HT-29 (cell line): ENCODE measurements around the gene ZNF285. TPM values are rescaled to one million over a fixed set of nuclear protein-coding genes. Genes with fewer than 3 reads are reported as not detected.
A peak's percentile ranks its signal among the peaks of the same experiment; 100 is the strongest.
"Not testable (repeated sequence)": the region's sequence is repeated elsewhere in the genome, so short reads cannot be mapped to it uniquely, and the experiment has no call there.

ENCODE experiments used
- DNase-seq: peaks from one replicate; pipeline ENCODE4 v3.0.0-alpha.2; 2015; ENCODE audit warnings: low spot score
- total RNA-seq: library from RNA; depleted of rRNA; stranded (reverse); fragments of >200 nt; shearing (Covaris generic); gene quantifications from 2 replicates; pipeline ENCODE4 v1.2.3, GENCODE V29; 2014; rRNA removed

Gene ZNF285
- total RNA-seq, result not detected in 2 replicates

- no peak for DNase-seq
Measured at GRCh38 chr19:44401139-44402115, at the start of gene ZNF285. TSS of gene ZNF285 (minus strand) at chr19:44401608. CDS start at chr19:44397213, 4,395 bp downstream.

- no peak for DNase-seq
Measured at GRCh38 chr19:44447916-44448674, 46.7 kb upstream of the ZNF285 start, which contains the start of gene ZNF229. TSS of gene ZNF229 (minus strand) at chr19:44448472. CDS start at chr19:44442847, 5,625 bp downstream.

GRCh38 chr19:44438441-44438840 lies 37.0 kb upstream of the ZNF285 start:
- DNase-seq, result no peak

- DNase-seq, result no peak
Measured at GRCh38 chr19:44435441-44435840, 34.0 kb upstream of the ZNF285 start.

GRCh38 chr19:44430956-44431355 lies 29.5 kb upstream of the ZNF285 start:
- no peak for DNase-seq

GRCh38 chr19:44415553-44415952 lies 14.1 kb upstream of the ZNF285 start:
- not testable (repeated sequence) for DNase-seq

- DNase-seq, result not testable (repeated sequence)
Measured at GRCh38 chr19:44389268-44389667, 12.1 kb downstream of the ZNF285 start.

- no peak for DNase-seq
Measured at GRCh38 chr19:44374789-44375188, 26.6 kb downstream of the ZNF285 start.

GRCh38 chr19:44371815-44372480 lies 29.5 kb downstream of the ZNF285 start:
- DNase-seq, result no peak

- no peak for DNase-seq
Measured at GRCh38 chr19:44367024-44367423, 34.4 kb downstream of the ZNF285 start.

GRCh38 chr19:44356383-44357111 lies 44.9 kb downstream of the ZNF285 start, which contains the start of gene ZNF112:
TSS of gene ZNF112 (minus strand) at chr19:44356680. CDS start at chr19:44340539, 16,141 bp downstream.
- peak; percentile 98 for DNase-seq

- no peak for DNase-seq
Measured at GRCh38 chr19:44346556-44346955, 54.9 kb downstream of the ZNF285 start.

GRCh38 chr19:44345959-44346358 lies 55.4 kb downstream of the ZNF285 start:
- DNase-seq, result no peak

- no peak for DNase-seq
Measured at GRCh38 chr19:44344255-44344654, 57.2 kb downstream of the ZNF285 start.

- no peak for DNase-seq
Measured at GRCh38 chr19:44341794-44342193, 59.6 kb downstream of the ZNF285 start.

GRCh38 chr19:44334639-44335038 lies 66.8 kb downstream of the ZNF285 start:
- not testable (repeated sequence) for DNase-seq

Other genes with a start within 250 kb of the ZNF285 start
- gene ZNF226, start 236.5 kb downstream of the ZNF285 start, total RNA-seq, result 9.0 and 18.4 TPM in 2 replicates
- 8.1 and 10.7 TPM in 2 replicates for gene ZNF227, start 189.1 kb downstream of the ZNF285 start, total RNA-seq
- 0.31 and 0.94 TPM in 2 replicates for gene ZNF233, start 141.7 kb downstream of the ZNF285 start, total RNA-seq
- 1.0 and 2.7 TPM in 2 replicates for gene ZNF235, start 96.6 kb downstream of the ZNF285 start, total RNA-seq
- 0.61 and 0.78 TPM in 2 replicates for gene ZNF112, start 44.9 kb downstream of the ZNF285 start, total RNA-seq
- gene ZNF229, start 46.9 kb upstream of the ZNF285 start, total RNA-seq, result not detected in 2 replicates
- gene ZNF180, start 98.9 kb upstream of the ZNF285 start, total RNA-seq, result 12.1 and 12.3 TPM in 2 replicates
- gene CEACAM20, start 128.1 kb upstream of the ZNF285 start, total RNA-seq, result not detected in 2 replicates
- not detected in 2 replicates for gene IGSF23, start 212.0 kb upstream of the ZNF285 start, total RNA-seq
- gene PVR, start 242.3 kb upstream of the ZNF285 start, total RNA-seq, result 204 and 206 TPM in 2 replicates